Right kidney (tissue), 1 donor: ENCODE results near the gene C6orf62.
A peak's percentile ranks its signal among the peaks of the same experiment; 100 is the strongest.
"Not testable (repeated sequence)": the region's sequence is repeated elsewhere in the genome, so short reads cannot be mapped to it uniquely, and the experiment has no call there.

Experiments used
- DNase-seq: peaks from one replicate; pipeline ENCODE4 v3.0.0-alpha.2; 2016

C6orf62 gene

GRCh38 chr6:24743944-24744335, 25.0 kb upstream of the C6orf62 start:
- DNase-seq: no peak

- DNase-seq: no peak
Measured at GRCh38 chr6:24743265-24743943, 24.4 kb upstream of the C6orf62 start.

GRCh38 chr6:24742216-24742738, 23.3 kb upstream of the C6orf62 start:
- no peak for DNase-seq

GRCh38 chr6:24740861-24741260, 21.9 kb upstream of the C6orf62 start:
- no peak for DNase-seq

GRCh38 chr6:24738741-24739140, 19.8 kb upstream of the C6orf62 start:
- no peak for DNase-seq

- not testable (repeated sequence) for DNase-seq
Measured at GRCh38 chr6:24734710-24735109, 15.8 kb upstream of the C6orf62 start.

- no peak for DNase-seq
Measured at GRCh38 chr6:24734166-24734565, 15.2 kb upstream of the C6orf62 start.

- not testable (repeated sequence) for DNase-seq
Measured at GRCh38 chr6:24731456-24732134, 12.6 kb upstream of the C6orf62 start.

- not testable (repeated sequence) for DNase-seq
Measured at GRCh38 chr6:24730653-24731052, 11.7 kb upstream of the C6orf62 start.

- no peak for DNase-seq
Measured at GRCh38 chr6:24723270-24723669, 4.3 kb upstream of the C6orf62 start.

GRCh38 chr6:24721461-24722215, 2.7 kb upstream of the C6orf62 start:
- peak; percentile 97 for DNase-seq

- DNase-seq: peak; percentile 98
Measured at GRCh38 chr6:24720604-24721460, 1.9 kb upstream of the C6orf62 start.

- DNase-seq: no peak
Measured at GRCh38 chr6:24720131-24720603, 1.2 kb upstream of the C6orf62 start.

- DNase-seq: no peak
Measured at GRCh38 chr6:24718449-24719124, 367 bp downstream of the C6orf62 start.

- not testable (repeated sequence) for DNase-seq
Measured at GRCh38 chr6:24716602-24717148, 2.3 kb downstream of the C6orf62 start.

- DNase-seq: no peak
Measured at GRCh38 chr6:24710519-24711303, 8.2 kb downstream of the C6orf62 start.

GRCh38 chr6:24709014-24709711, 9.8 kb downstream of the C6orf62 start:
- DNase-seq: no peak

- DNase-seq: no peak
Measured at GRCh38 chr6:24708612-24709011, 10.3 kb downstream of the C6orf62 start.

GRCh38 chr6:24704468-24704867, 14.5 kb downstream of the C6orf62 start:
- DNase-seq: no peak
